Hepatocyte (in vitro differentiated cells): ENCODE measurements around the gene RABGAP1.

Experiments used
- CTCF ChIP-seq: fragments of 200-600 bp; sonication (generic); IDR thresholded peaks from 2 replicates; pipeline ENCODE4 v1.5.1; 2016; ENCODE audit warnings: antibody characterized with exemption, mild to moderate bottlenecking; ENCODE audit not compliant: poor library complexity
- EZH2 ChIP-seq: fragments of 200-600 bp; sonication (generic); IDR thresholded peaks from 2 replicates; pipeline ENCODE4 v1.6.1; 2016; ENCODE audit warnings: antibody characterized with exemption, mild to moderate bottlenecking, borderline replicate concordance
- EZH2phosphoT487 ChIP-seq: fragments of 200-600 bp; sonication (generic); IDR thresholded peaks from one replicate; pipeline ENCODE4 v1.6.1; 2018; ENCODE audit warnings: antibody characterized with exemption, mild to moderate bottlenecking, low read depth, moderate library complexity; ENCODE audit not compliant: unreplicated experiment, severe bottlenecking

GRCh38 chr9:123011878-123012528, 71.2 kb downstream of the RABGAP1 start:
- no peak for TF ChIP-seq CTCF
- TF ChIP-seq EZH2 = no peak
- no peak for TF ChIP-seq EZH2phosphoT487
